Mesenchymal stem cell (in vitro differentiated cells and primary cell): Measurements from ENCODE around the gene CCNE1. TPM values are rescaled to one million over a fixed set of nuclear protein-coding genes. Genes with fewer than 3 reads are reported as not detected.

Source experiments
- DNase-seq: peaks from one replicate; pipeline ENCODE4 v3.0.0-alpha.2; 2013
- H2AFZ ChIP-seq: one replicate; pipeline ENCODE4 v1.6.1; 2013; ENCODE audit warnings: low read depth, mild to moderate bottlenecking, control low read depth, inconsistent platforms, low read length, moderate library complexity
- H2AK5ac ChIP-seq: 2 replicates; pipeline ENCODE4 v1.6.1; 2013; ENCODE audit warnings: low read length, moderate library complexity, mild to moderate bottlenecking, inconsistent platforms; ENCODE audit not compliant: severe bottlenecking
- H2BK120ac ChIP-seq: one replicate; pipeline ENCODE4 v1.6.1; 2013; ENCODE audit warnings: low read depth, mild to moderate bottlenecking, inconsistent platforms, low read length, moderate library complexity
- H2BK12ac ChIP-seq, 2 experiments: one replicate each; pipeline ENCODE4 v1.6.1; 2013; ENCODE audit warnings: inconsistent platforms in 2 of 2, low read length in 2 of 2, mild to moderate bottlenecking in 2 of 2, moderate library complexity in 2 of 2, control low read depth in 1 of 2
- H2BK15ac ChIP-seq: one replicate; pipeline ENCODE4 v1.6.1; 2013; ENCODE audit warnings: mild to moderate bottlenecking, low read depth, inconsistent platforms; ENCODE audit not compliant: poor library complexity, severe bottlenecking
- H2BK5ac ChIP-seq: 2 replicates; pipeline ENCODE4 v1.6.1; 2013; ENCODE audit warnings: low read depth, mild to moderate bottlenecking, low read length, control low read depth, inconsistent platforms; ENCODE audit not compliant: poor library complexity, severe bottlenecking
- H3K14ac ChIP-seq, 2 experiments: one replicate each; pipeline ENCODE4 v1.6.1; 2013; ENCODE audit warnings: inconsistent platforms in 2 of 2, low read length in 2 of 2, control low read depth in 1 of 2, mild to moderate bottlenecking in 1 of 2, moderate library complexity in 1 of 2
- H3K18ac ChIP-seq, 2 experiments: one replicate each; pipeline ENCODE4 v1.6.1; 2013; ENCODE audit warnings: inconsistent platforms in 2 of 2, low read length in 2 of 2, control low read depth in 1 of 2, low read depth in 1 of 2, mild to moderate bottlenecking in 1 of 2
- H3K23ac ChIP-seq, 2 experiments: one replicate each; pipeline ENCODE4 v1.6.1; 2013; ENCODE audit warnings: inconsistent platforms in 2 of 2, low read length in 2 of 2, mild to moderate bottlenecking in 2 of 2, moderate library complexity in 2 of 2, control low read depth in 1 of 2
- H3K27ac ChIP-seq: 2 replicates; pipeline ENCODE4 v1.5.1; 2013; ENCODE audit warnings: mild to moderate bottlenecking, moderate library complexity, low read length, control low read depth, inconsistent platforms; ENCODE audit not compliant: poor library complexity, severe bottlenecking
- H3K27me3 ChIP-seq, 2 experiments: 2 replicates each; pipeline versions ENCODE4 v1.6.1 to v1.7.0; 2013; ENCODE audit warnings: low read length in 2 of 2, mild to moderate bottlenecking in 2 of 2, moderate library complexity in 2 of 2, control low read depth in 1 of 2, inconsistent platforms in 1 of 2; ENCODE audit not compliant: control insufficient read depth in 1 of 2, insufficient read depth in 1 of 2
- H3K36me3 ChIP-seq, 2 experiments: 2 replicates each; pipeline versions ENCODE4 v1.6.1 to v1.7.0; 2013; ENCODE audit warnings: low read length in 2 of 2, control low read depth in 1 of 2, inconsistent platforms in 1 of 2, low read depth in 1 of 2, mild to moderate bottlenecking in 1 of 2; ENCODE audit not compliant: insufficient read depth in 2 of 2, control insufficient read depth in 1 of 2
- H3K4ac ChIP-seq, 2 experiments: one replicate each; pipeline ENCODE4 v1.6.1; 2013; ENCODE audit warnings: inconsistent platforms in 2 of 2, low read length in 2 of 2, mild to moderate bottlenecking in 2 of 2, moderate library complexity in 2 of 2, control low read depth in 1 of 2, low read depth in 1 of 2
- H3K4me1 ChIP-seq: 2 replicates; pipeline ENCODE4 v1.6.1; 2013; ENCODE audit warnings: low read depth, low read length, control low read depth; ENCODE audit not compliant: control insufficient read depth, insufficient read depth
- H3K4me2 ChIP-seq: 2 replicates; pipeline ENCODE4 v1.6.1; 2013; ENCODE audit warnings: low read length, mild to moderate bottlenecking, inconsistent platforms; ENCODE audit not compliant: poor library complexity, severe bottlenecking
- H3K4me3 ChIP-seq, 2 experiments: 2 replicates each; pipeline versions ENCODE4 v1.5.1 to v1.7.0; 2013; ENCODE audit warnings: low read length in 2 of 2, mild to moderate bottlenecking in 2 of 2, control low read depth in 1 of 2, low read depth in 1 of 2; ENCODE audit not compliant: insufficient read depth in 1 of 2
- H3K79me1 ChIP-seq: replicated peaks from 2 replicates; pipeline ENCODE4 v1.6.1; 2013; ENCODE audit warnings: mild to moderate bottlenecking, control low read depth, low read length, inconsistent platforms; ENCODE audit not compliant: poor library complexity, severe bottlenecking
- H3K9ac ChIP-seq: 2 replicates; pipeline ENCODE4 v1.7.0; 2013; ENCODE audit warnings: mild to moderate bottlenecking, low read length, moderate library complexity
- H3K9me3 ChIP-seq: 2 replicates; pipeline ENCODE4 v1.7.0; 2013; ENCODE audit warnings: mild to moderate bottlenecking, low read length; ENCODE audit not compliant: control insufficient read depth
- H4K8ac ChIP-seq: one replicate; pipeline ENCODE4 v1.6.1; 2013; ENCODE audit warnings: inconsistent platforms, mild to moderate bottlenecking, low read length, moderate library complexity
- H4K91ac ChIP-seq: one replicate; pipeline ENCODE4 v1.6.1; 2013; ENCODE audit warnings: mild to moderate bottlenecking, low read length, inconsistent platforms
- WGBS: methylation state at CpG from one replicate; pipeline ENCODE4 v1.1.7; 2013; ENCODE audit warnings: mixed read lengths; 5-methylcytosine and 5-hydroxymethylcytosine counted together
- polyA plus RNA-seq, 2 experiments: library from polyadenylated mRNA; stranded (reverse); fragments of 200-250 nt; gene quantifications; one replicate each; pipeline ENCODE4 v1.2.3, GENCODE V29; 2013

The CCNE1 gene
- 9.8 TPM for polyA plus RNA-seq (2013, experiment 1 of 2)
- 9.8 TPM for polyA plus RNA-seq (2013, experiment 2 of 2)

GRCh38 chr19:29811125-29812079 lies at the start of gene CCNE1:
Gene CCNE1 (plus strand): TSS chr19:29811991. CDS start chr19:29812556, 565 bp downstream.
- Histone ChIP-seq H2BK120ac (peak within 1 kb of the TSS; percentile 57), H4K91ac (peak within 1 kb of the TSS; percentile 84), H4K8ac (peak within 1 kb of the TSS; percentile 94), H3K4me3 (peak within 1 kb of the TSS; percentile 75 to 83), H3K18ac (peak within 1 kb of the TSS; percentile 61 to 90), H3K9me3 (no peaks in the 10 kb centered on the region), H2BK5ac (no peak within 1 kb of the TSS), H3K4ac (peak within 1 kb of the TSS in 1 of 2 experiments; percentile 92), H3K9ac (peak within 1 kb of the TSS; percentile 73), H2BK12ac (peak within 1 kb of the TSS in 1 of 2 experiments; percentile 86), H3K4me2 (peak within 1 kb of the TSS; percentile 91), H3K36me3 (peaks cover 4 to 7% of the 10 kb centered on the region in 2 experiments), H3K27ac (no peak within 1 kb of the TSS), H2BK15ac (no peak within 1 kb of the TSS), H3K4me1 (peaks cover 7% of the 10 kb centered on the region), H2AK5ac (no peak within 1 kb of the TSS), H3K27me3 (no peaks in the 10 kb centered on the region), H3K79me1 (no peaks in the 10 kb centered on the region), H3K14ac (peak within 1 kb of the TSS in 1 of 2 experiments; percentile 88), H2AFZ (peak within 1 kb of the TSS; percentile 84), H3K23ac (peak within 1 kb of the TSS in 1 of 2 experiments; percentile 80)
- WGBS, result 10% methylated on average over 37 of the region's 125 CpGs
- peak; percentile 85 for DNase-seq

- no peak for DNase-seq
- Histone ChIP-seq H3K14ac (no peak overlapping the region), H3K27me3 (peaks cover 4 to 29% of the 10 kb centered on the region in 2 experiments), H3K36me3 (no peaks in the 10 kb centered on the region), H3K9me3 (no peaks in the 10 kb centered on the region), H3K18ac (no peak overlapping the region), H2AFZ (no peak overlapping the region), H3K4me2 (no peak overlapping the region), H4K8ac (no peak overlapping the region), H2BK12ac (no peak overlapping the region), H3K23ac (no peak overlapping the region), H2AK5ac (no peak overlapping the region), H3K27ac (no peak overlapping the region), H2BK120ac (no peak overlapping the region), H3K9ac (no peak overlapping the region), H2BK5ac (no peak overlapping the region), H2BK15ac (no peak overlapping the region), H3K4me1 (peaks cover 2% of the 10 kb centered on the region), H4K91ac (no peak overlapping the region), H3K4me3 (no peak overlapping the region), H3K4ac (no peak overlapping the region), H3K79me1 (no peaks in the 10 kb centered on the region)
- WGBS, result 89% methylated on average over 4 of the region's 4 CpGs
Measured at GRCh38 chr19:29763196-29763595, 48.6 kb upstream of the CCNE1 start.

DNA sequence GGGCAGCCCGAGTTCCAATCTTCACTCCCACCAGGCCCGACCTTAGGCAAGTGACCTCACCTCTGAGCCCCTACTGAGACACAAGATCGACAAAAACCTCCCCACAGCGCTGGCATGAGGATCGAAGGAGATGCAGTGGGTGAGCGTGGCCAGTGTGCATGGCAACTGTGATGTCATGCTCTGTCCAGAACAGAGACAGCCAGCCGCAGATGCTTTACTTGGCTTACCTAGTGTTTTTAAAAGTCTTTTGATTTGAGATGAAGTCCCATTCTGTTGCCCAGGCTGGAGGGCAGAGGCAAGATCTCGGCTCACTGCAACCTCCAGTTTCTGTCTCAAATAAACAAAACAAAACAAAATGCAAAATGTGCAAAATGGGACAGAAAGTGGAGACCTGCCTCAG lies 47.4 kb upstream of the CCNE1 start:
- Histone ChIP-seq H3K4me3 (no peak overlapping the region), H2BK15ac (no peak overlapping the region), H2BK5ac (no peak overlapping the region), H3K18ac (no peak overlapping the region), H2AFZ (no peak overlapping the region), H2AK5ac (no peak overlapping the region), H3K23ac (no peak overlapping the region), H2BK12ac (no peak overlapping the region), H2BK120ac (no peak overlapping the region), H3K4me2 (no peak overlapping the region), H3K36me3 (no peaks in the 10 kb centered on the region), H3K9me3 (no peaks in the 10 kb centered on the region), H4K8ac (no peak overlapping the region), H3K27me3 (peaks cover 8 to 29% of the 10 kb centered on the region in 2 experiments), H4K91ac (no peak overlapping the region), H3K14ac (no peak overlapping the region), H3K27ac (no peak overlapping the region), H3K79me1 (no peaks in the 10 kb centered on the region), H3K9ac (no peak overlapping the region), H3K4ac (no peak overlapping the region), H3K4me1 (peaks cover 2% of the 10 kb centered on the region)
- DNase-seq, result no peak
- 91% methylated on average over 8 of the region's 8 CpGs for WGBS

DNA sequence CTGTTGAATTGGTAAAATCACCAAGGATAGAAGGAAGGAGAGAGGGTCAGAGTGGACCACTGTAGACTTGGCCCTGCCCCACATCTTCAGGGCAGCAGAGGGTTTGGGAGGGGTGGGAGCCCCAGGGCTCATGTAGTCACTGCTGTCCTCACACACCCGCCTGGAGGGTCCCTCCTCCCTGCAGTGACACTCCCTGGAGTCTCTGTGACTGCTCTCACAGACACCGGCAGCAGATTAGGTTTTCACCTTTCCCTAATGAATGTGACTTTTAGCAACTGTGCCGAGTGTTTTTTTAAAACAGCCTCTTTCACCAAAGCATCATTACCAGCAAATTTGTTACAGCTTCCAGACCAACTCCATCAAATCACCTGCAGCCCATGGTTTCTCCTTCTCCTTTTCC lies 45.7 kb upstream of the CCNE1 start:
- Histone ChIP-seq H4K8ac (no peak overlapping the region), H3K79me1 (no peaks in the 10 kb centered on the region), H3K4ac (no peak overlapping the region), H3K14ac (no peak overlapping the region), H3K36me3 (no peaks in the 10 kb centered on the region), H2AFZ (no peak overlapping the region), H2BK12ac (no peak overlapping the region), H2BK120ac (no peak overlapping the region), H3K4me1 (peaks cover 2% of the 10 kb centered on the region), H2BK5ac (no peak overlapping the region), H2AK5ac (no peak overlapping the region), H3K23ac (no peak overlapping the region), H4K91ac (no peak overlapping the region), H3K27ac (no peak overlapping the region), H3K4me3 (no peak overlapping the region), H3K9me3 (no peaks in the 10 kb centered on the region), H2BK15ac (no peak overlapping the region), H3K27me3 (peaks cover 8 to 26% of the 10 kb centered on the region in 2 experiments), H3K18ac (no peak overlapping the region), H3K4me2 (no peak overlapping the region), H3K9ac (no peak overlapping the region)
- WGBS, result 68% methylated on average over 3 of the region's 3 CpGs
- no peak for DNase-seq
